Mucosa of rectum (tissue), 2 donors: ENCODE results near the gene ZNF662.

ENCODE experiments used
- H3K27ac ChIP-seq, 2 donors: one replicate each; pipeline ENCODE4 v1.7.0; 2013; ENCODE audit warnings: inconsistent platforms in 2 of 2, low read depth in 2 of 2, low read length in 2 of 2
- H3K27me3 ChIP-seq, 2 donors: one replicate each; pipeline ENCODE4 v1.7.0; 2013; ENCODE audit warnings: low read length in 2 of 2; ENCODE audit not compliant: control insufficient read depth in 2 of 2, insufficient read depth in 2 of 2
- H3K36me3 ChIP-seq, 2 donors: one replicate each; pipeline ENCODE4 v1.7.0; 2013; ENCODE audit warnings: low read length in 2 of 2; ENCODE audit not compliant: control insufficient read depth in 2 of 2, insufficient read depth in 2 of 2
- H3K4me1 ChIP-seq, 2 donors: one replicate each; pipeline ENCODE4 v1.7.0; 2013; ENCODE audit warnings: low read length in 2 of 2, mild to moderate bottlenecking in 1 of 2; ENCODE audit not compliant: control insufficient read depth in 2 of 2, insufficient read depth in 2 of 2
- H3K4me3 ChIP-seq, 2 donors: one replicate each; pipeline ENCODE4 v1.7.0; 2013; ENCODE audit warnings: low read length in 2 of 2
- H3K9ac ChIP-seq, 2 donors: one replicate each; pipeline ENCODE4 v1.7.0; 2013; ENCODE audit warnings: low read length in 2 of 2, low read depth in 1 of 2, mild to moderate bottlenecking in 1 of 2
- H3K9me3 ChIP-seq, 2 donors: one replicate each; pipeline ENCODE4 v1.7.0; 2013; ENCODE audit warnings: low read length in 2 of 2; ENCODE audit not compliant: control insufficient read depth in 2 of 2
- donor health status: healthy.
- donor health status: Normal muscosa, but diverticular disease.

The ZNF662 gene

GRCh38 chr3:42935472-42935871 is 29.5 kb downstream of the ZNF662 start:
- Histone ChIP-seq H3K9ac (no peak overlapping the region), H3K4me3 (no peak overlapping the region), H3K27ac (no peak overlapping the region)

GRCh38 chr3:42936157-42936981 is 30.4 kb downstream of the ZNF662 start:
- no peak overlapping the region for H3K9ac ChIP-seq
- H3K27me3 ChIP-seq = no peaks in the 10 kb centered on the region
- no peaks in the 10 kb centered on the region for H3K9me3 ChIP-seq
- no peak overlapping the region for H3K27ac ChIP-seq
- H3K36me3 ChIP-seq = no peaks in the 10 kb centered on the region
- H3K4me1 ChIP-seq = no peaks in the 10 kb centered on the region
- H3K4me3 ChIP-seq = no peak overlapping the region

More at GRCh38 chr3:42935472-42935871, 29.5 kb downstream of the ZNF662 start:
- Histone ChIP-seq H3K4me1 (no peaks in the 10 kb centered on the region), H3K36me3 (no peaks in the 10 kb centered on the region), H3K9me3 (no peaks in the 10 kb centered on the region), H3K27me3 (no peaks in the 10 kb centered on the region)

GRCh38 chr3:42937334-42937733 is 31.4 kb downstream of the ZNF662 start:
- H3K27ac ChIP-seq = no peak overlapping the region
- no peak overlapping the region for H3K4me3 ChIP-seq
- H3K4me1 ChIP-seq = no peaks in the 10 kb centered on the region
- H3K36me3 ChIP-seq = no peaks in the 10 kb centered on the region
- H3K27me3 ChIP-seq = no peaks in the 10 kb centered on the region
- H3K9ac ChIP-seq = no peak overlapping the region
- H3K9me3 ChIP-seq = no peaks in the 10 kb centered on the region

GRCh38 chr3:42942693-42943092 is 36.8 kb downstream of the ZNF662 start:
- Histone ChIP-seq H3K27me3 (no peaks in the 10 kb centered on the region), H3K9me3 (no peaks in the 10 kb centered on the region), H3K9ac (no peak overlapping the region), H3K4me3 (no peak overlapping the region), H3K27ac (no peak overlapping the region), H3K4me1 (no peaks in the 10 kb centered on the region), H3K36me3 (no peaks in the 10 kb centered on the region)

GRCh38 chr3:42946050-42946449 is 40.1 kb downstream of the ZNF662 start:
- H3K9me3 ChIP-seq = no peaks in the 10 kb centered on the region
- no peaks in the 10 kb centered on the region for H3K4me1 ChIP-seq
- H3K27ac ChIP-seq = no peak overlapping the region
- H3K9ac ChIP-seq = no peak overlapping the region
- no peaks in the 10 kb centered on the region for H3K36me3 ChIP-seq
- H3K27me3 ChIP-seq = no peaks in the 10 kb centered on the region
- no peak overlapping the region for H3K4me3 ChIP-seq

GRCh38 chr3:42957573-42957972 is 51.6 kb downstream of the ZNF662 start:
- Histone ChIP-seq H3K4me3 (no peak overlapping the region), H3K4me1 (no peaks in the 10 kb centered on the region), H3K27me3 (no peaks in the 10 kb centered on the region), H3K9me3 (no peaks in the 10 kb centered on the region), H3K9ac (no peak overlapping the region), H3K36me3 (no peaks in the 10 kb centered on the region), H3K27ac (no peak overlapping the region)

GRCh38 chr3:42960282-42960681 is 54.3 kb downstream of the ZNF662 start:
- no peak overlapping the region for H3K4me3 ChIP-seq

GRCh38 chr3:42960786-42961185 is 54.8 kb downstream of the ZNF662 start:
- Histone ChIP-seq H3K27ac (no peak overlapping the region), H3K36me3 (no peaks in the 10 kb centered on the region)

More at GRCh38 chr3:42960282-42960681, 54.3 kb downstream of the ZNF662 start:
- Histone ChIP-seq H3K27me3 (no peaks in the 10 kb centered on the region), H3K36me3 (no peaks in the 10 kb centered on the region), H3K4me1 (no peaks in the 10 kb centered on the region), H3K9ac (no peak overlapping the region), H3K9me3 (no peaks in the 10 kb centered on the region), H3K27ac (no peak overlapping the region)

GRCh38 chr3:42961633-42962032 is 55.7 kb downstream of the ZNF662 start:
- Histone ChIP-seq H3K4me3 (no peak overlapping the region), H3K27me3 (no peaks in the 10 kb centered on the region), H3K9me3 (no peaks in the 10 kb centered on the region), H3K9ac (no peak overlapping the region), H3K27ac (no peak overlapping the region), H3K36me3 (no peaks in the 10 kb centered on the region), H3K4me1 (no peaks in the 10 kb centered on the region)

More at GRCh38 chr3:42960786-42961185, 54.8 kb downstream of the ZNF662 start:
- H3K9me3 ChIP-seq = no peaks in the 10 kb centered on the region
- H3K27me3 ChIP-seq = no peaks in the 10 kb centered on the region
- H3K4me3 ChIP-seq = no peak overlapping the region
- no peaks in the 10 kb centered on the region for H3K4me1 ChIP-seq
- H3K9ac ChIP-seq = no peak overlapping the region

GRCh38 chr3:42963269-42963668 is 57.3 kb downstream of the ZNF662 start:
- H3K9ac ChIP-seq = no peak overlapping the region
- H3K4me1 ChIP-seq = no peaks in the 10 kb centered on the region
- H3K9me3 ChIP-seq = no peaks in the 10 kb centered on the region
- no peaks in the 10 kb centered on the region for H3K36me3 ChIP-seq
- H3K4me3 ChIP-seq = no peak overlapping the region
- no peak overlapping the region for H3K27ac ChIP-seq
- H3K27me3 ChIP-seq = no peaks in the 10 kb centered on the region
